Activated CD4-positive, alpha-beta T cell treated with anti-CD3 and anti-CD28 coated beads, Interleukin-2, amount 50 U/mL, for 24 hours (primary cell): Measurements from ENCODE around the gene PPP1R9B.

Experiments used
- DNase-seq, 2 donors: peaks; one replicate each; pipeline ENCODE4 v3.0.0-alpha.2; 2020; ENCODE audit warnings: low read depth in 1 of 2, low spot score in 1 of 2

PPP1R9B gene

GRCh38 chr17:50143461-50144176 lies 6.9 kb downstream of the PPP1R9B start:
- no peak for DNase-seq

GRCh38 chr17:50141745-50142110 lies 8.7 kb downstream of the PPP1R9B start:
- no peak for DNase-seq

DNA sequence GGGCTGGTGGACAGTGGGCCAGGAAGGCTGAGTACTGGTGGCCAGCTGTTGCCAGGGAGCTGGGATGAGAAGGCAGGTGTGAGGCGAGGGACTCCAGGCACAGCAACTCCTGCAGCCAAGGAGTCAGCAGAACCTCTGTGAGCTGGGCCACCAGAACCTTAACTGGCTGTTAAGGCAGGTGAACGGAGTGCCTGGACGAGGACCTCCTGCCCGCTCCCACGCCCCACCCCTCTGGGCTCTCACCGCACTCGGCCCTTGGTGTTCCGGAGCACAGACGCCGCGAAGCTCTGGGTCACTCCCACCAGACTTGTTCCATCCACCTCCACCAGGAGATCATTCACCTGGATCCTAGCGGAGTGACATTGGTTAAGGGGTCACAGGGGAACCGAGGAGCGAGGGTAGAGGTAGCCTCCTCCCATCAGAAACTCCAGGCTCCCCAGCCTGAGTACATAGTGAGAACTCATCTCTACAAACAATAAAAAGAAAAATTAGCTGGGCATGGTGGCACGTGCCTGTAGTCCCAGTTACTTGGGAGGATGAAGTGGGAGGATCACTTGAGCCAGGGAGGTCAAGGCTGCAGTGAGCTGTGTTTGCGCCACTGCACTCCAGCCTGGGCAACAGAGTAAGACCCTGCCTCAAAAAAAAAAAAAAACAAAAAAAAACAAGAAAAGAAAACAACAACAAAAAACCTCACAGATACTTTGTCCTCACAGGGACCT lies 9.3 kb downstream of the PPP1R9B start:
- DNase-seq: no peak

DNA sequence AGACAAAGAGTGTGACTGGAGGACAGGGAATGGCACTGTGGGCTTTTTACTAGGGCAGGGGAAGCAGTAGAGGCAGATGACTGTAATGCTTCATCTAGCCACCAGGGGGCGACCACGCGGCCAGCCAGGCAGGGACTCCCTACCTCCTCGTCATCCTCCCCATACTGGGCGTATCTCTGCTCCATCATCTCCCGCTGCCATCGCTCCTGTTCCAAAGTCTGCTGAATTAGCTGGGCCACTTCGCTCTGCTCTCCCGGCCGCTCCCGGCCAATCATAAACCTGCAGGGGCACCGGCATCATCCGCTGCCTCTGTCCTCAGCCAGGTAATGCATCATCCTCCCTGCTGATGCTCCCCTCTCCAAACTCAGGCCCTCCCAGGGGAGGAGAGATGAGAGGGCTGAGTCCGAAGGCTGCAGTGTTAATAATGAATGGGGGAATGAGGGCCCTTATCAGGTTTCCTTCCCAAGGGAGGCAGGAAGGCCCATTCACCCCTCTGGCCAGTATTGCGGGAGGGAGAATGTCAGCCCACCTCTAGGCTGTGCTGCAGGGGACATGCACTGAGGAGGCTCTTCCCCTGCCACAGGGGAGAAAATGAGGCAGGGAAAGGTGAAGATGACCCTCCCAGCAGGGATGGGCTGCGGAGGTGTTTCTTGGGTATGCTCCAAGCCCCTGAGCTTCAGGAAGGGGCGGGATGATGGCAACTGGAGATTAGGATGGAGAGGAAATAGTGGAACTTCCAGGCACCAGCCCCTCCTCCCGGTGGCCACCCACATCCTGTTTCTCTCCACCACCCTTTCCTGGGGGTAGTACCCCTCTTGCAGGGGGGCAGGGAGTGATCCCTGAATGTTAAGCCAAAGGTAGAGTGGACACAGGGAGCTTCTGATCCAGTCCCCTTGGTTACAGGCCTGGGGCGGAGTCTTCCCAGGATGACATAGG lies 10.3 kb downstream of the PPP1R9B start:
- DNase-seq: peak; percentile 65 to 68

- DNase-seq: no peak
Measured at GRCh38 chr17:50139185-50139783, 11.2 kb downstream of the PPP1R9B start.

GRCh38 chr17:50137042-50137441 lies 13.4 kb downstream of the PPP1R9B start:
- no peak for DNase-seq

- no peak for DNase-seq
Measured at GRCh38 chr17:50136096-50136687, 14.3 kb downstream of the PPP1R9B start.

- DNase-seq: no peak
Measured at GRCh38 chr17:50135316-50136095, 15.0 kb downstream of the PPP1R9B start.

- no peak for DNase-seq
Measured at GRCh38 chr17:50134206-50135110, 16.0 kb downstream of the PPP1R9B start.

GRCh38 chr17:50133769-50134099 lies 16.7 kb downstream of the PPP1R9B start:
- DNase-seq: no peak

DNA sequence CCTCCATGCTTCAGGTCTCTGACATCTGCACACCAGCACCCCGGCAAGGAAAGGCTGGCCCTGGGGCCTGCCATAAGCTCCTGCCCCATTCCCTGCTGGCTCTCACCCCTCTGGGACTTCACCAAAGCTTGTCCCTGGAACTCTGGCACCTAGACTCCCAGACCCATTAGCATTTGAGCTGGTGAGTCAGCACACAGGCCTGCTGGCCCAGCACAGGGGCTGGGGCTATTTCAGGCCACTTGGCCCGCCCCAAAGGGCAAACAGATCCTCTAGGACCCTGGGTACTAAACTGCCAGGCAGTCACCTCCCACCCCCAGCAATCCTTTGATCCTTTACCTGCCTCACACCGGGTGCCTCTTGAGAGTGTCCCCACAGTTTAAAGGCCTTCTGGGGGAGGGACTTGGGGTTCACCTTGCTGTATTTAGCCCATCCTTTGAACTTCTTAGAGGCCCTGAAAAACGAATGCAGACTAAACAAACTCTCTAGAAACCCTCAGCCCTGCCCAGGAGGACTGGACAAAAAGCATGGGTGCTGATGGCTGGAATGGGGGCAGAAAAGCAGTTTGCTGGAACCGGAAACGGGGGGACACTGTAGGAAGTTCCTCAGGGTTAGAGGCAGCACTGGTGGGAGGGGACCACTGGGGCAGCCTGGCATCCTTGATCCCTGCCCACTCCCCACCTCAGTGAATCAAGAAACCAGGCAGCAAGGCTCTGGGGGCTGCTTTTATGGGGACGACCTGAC lies 17.3 kb downstream of the PPP1R9B start:
- DNase-seq: no peak

DNA sequence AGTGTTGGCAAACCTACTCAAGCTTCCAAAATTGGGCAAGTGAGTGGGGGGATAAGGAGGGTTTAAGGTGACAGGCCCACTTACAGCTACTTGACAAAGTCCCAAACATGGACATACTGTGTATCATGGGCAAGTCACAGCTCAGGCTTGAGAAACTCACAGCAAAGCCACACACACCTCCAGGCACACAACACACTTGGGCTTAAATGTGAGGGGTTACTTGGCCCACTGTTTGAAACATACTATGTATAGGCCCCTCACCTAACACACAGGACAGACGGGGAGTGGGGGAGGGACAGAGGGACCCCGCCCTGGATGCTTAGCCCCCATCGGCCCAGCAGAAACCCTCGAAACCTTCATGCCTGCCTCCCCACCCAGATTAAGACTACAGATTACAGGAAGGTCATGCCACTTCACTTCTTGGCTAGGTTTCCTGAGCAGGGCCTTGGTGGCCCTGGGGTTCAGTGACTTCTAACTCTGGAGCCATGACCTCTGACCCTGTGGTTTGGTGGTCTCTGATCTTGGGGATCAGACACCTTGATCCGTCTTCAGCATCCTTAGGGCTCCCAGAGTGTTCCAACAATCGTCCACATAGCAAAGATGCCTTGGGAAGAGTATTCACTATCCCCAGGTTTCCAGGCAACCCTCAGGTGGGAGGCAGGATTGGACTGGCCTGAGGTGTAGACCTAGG lies 18.2 kb downstream of the PPP1R9B start:
- DNase-seq: no peak

GRCh38 chr17:50130559-50131305 lies 19.7 kb downstream of the PPP1R9B start:
- DNase-seq: no peak

DNA sequence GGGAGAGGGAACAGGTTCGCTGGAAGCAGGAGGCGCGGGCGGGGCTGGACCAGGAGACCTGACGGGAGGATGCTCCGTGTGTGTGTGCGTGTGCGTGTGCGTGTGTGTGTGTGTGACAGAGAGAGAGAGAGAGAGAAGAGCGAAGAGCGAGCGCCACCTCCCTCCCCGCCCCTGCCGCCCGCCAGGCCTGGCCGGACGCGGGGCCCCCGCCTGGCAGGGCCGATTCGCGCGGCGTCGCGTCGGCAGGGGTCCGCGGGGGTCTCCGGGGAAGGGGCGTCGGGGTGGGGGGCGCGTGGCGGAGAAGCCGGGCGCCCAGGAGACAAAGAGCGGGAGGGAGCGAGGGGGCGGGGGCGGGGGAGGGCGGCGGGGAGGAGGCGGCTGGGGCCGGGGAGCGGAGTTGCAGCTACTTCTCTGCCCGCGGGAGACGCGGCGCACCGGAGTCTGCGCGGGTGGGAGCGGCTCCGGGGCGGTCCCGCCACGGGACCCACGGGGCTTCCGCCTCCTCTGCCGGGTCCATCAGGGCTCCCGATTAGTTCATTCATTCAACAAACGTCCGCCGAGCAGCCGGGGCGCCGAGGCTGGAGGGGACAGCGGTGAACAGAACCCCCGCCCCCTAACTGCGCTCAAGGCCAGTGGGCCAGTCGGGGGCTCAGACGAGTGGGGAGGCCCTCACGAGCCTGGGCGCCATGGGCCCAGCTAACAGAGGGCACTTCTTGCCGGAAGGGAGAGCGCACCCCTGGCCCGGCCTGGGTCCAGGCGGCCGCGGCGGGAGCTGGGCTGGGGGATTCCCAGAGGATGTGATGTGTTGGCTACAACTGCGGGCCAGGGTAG lies 20.5 kb downstream of the PPP1R9B start, which contains the start of gene SAMD14:
TSS of gene SAMD14 (minus strand) at position 433 of the 831 bp plus-strand sequence. CDS start 5,201 bp downstream, outside the sequence.
- no peak for DNase-seq

DNA sequence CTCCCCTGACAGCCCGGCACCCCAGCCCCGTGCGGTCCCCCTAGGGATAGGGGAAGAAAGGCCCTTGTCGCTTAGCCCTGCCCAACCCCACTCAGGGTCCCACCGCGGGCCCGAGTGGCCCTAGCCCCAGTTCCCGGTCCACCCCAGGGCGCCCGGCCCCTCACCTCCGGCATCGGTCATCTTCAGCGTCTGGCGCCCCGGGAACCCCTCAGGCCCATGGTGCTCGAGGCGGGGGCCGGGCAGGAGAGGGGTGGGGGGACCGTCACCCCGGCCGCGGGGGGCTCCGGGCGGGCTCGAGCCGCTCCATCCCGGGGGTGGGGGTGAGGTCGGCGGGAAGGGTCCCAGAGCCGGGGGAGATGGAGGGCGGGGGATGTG lies 21.1 kb downstream of the PPP1R9B start:
- DNase-seq: no peak
